Activated CD8-positive, alpha-beta T cell treated with anti-CD3 and anti-CD28 coated beads, Interleukin-2, amount 10 ng/mL, durations not matched to agents 7 days and 5 days (primary cell): ENCODE measurements around the gene PCDHGB4. TPM values are rescaled to one million over a fixed set of nuclear protein-coding genes. Genes with fewer than 3 reads are reported as not detected.

ENCODE experiments used
- total RNA-seq, 2 experiments: library from RNA; stranded (reverse); gene quantifications; one replicate each; pipeline ENCODE4 v1.2.3, GENCODE V29; 2021

Gene PCDHGB4
- total RNA-seq, 2 experiments from 2014 or later = not detected

Other genes starting within 250 kb of the PCDHGB4 start
- not detected for gene PCDHB6, start 237.6 kb upstream of the PCDHGB4 start, total RNA-seq
- gene PCDHB7, start 215.1 kb upstream of the PCDHGB4 start, total RNA-seq = not detected
- not detected for gene PCDHB8, start 209.9 kb upstream of the PCDHGB4 start, total RNA-seq
- not detected for gene PCDHB16, start 205.3 kb upstream of the PCDHGB4 start, total RNA-seq
- gene PCDHB9, start 200.5 kb upstream of the PCDHGB4 start, total RNA-seq = not detected
- gene PCDHB10, start 195.3 kb upstream of the PCDHGB4 start, total RNA-seq = not detected
- not detected for gene PCDHB11, start 188.1 kb upstream of the PCDHGB4 start, total RNA-seq
- gene PCDHB12, start 179.0 kb upstream of the PCDHGB4 start, total RNA-seq = not detected
- not detected for gene PCDHB13, start 173.8 kb upstream of the PCDHGB4 start, total RNA-seq
- not detected for gene PCDHB14, start 164.4 kb upstream of the PCDHGB4 start, total RNA-seq
- gene PCDHB15, start 142.3 kb upstream of the PCDHGB4 start, total RNA-seq = not detected
- under 1 TPM; 0.39 to 0.84 TPM for gene SLC25A2, start 83.6 kb upstream of the PCDHGB4 start, total RNA-seq
- gene TAF7, start 66.9 kb upstream of the PCDHGB4 start, total RNA-seq = 10 to 100 TPM; 65.5 to 67.0 TPM
- gene PCDHGA1, start 57.2 kb upstream of the PCDHGB4 start, total RNA-seq = not detected
- gene PCDHGA2, start 48.9 kb upstream of the PCDHGB4 start, total RNA-seq = not detected
- not detected for gene PCDHGA3, start 43.9 kb upstream of the PCDHGB4 start, total RNA-seq
- gene PCDHGB1, start 37.6 kb upstream of the PCDHGB4 start, total RNA-seq = not detected
- gene PCDHGA4, start 32.7 kb upstream of the PCDHGB4 start, total RNA-seq = under 1 TPM in 1 of 2 experiments, not detected in 1; 0.10 TPM
- under 1 TPM; 0.13 TPM for gene PCDHGB2, start 27.7 kb upstream of the PCDHGB4 start, total RNA-seq
- gene PCDHGA5, start 23.5 kb upstream of the PCDHGB4 start, total RNA-seq = under 1 TPM; 0.05 to 0.11 TPM
- gene PCDHGB3, start 17.5 kb upstream of the PCDHGB4 start, total RNA-seq = under 1 TPM; 0.16 to 0.26 TPM
- under 1 TPM; 0.08 to 0.11 TPM for gene PCDHGA6, start 13.8 kb upstream of the PCDHGB4 start, total RNA-seq
- gene PCDHGA7, start 5.0 kb upstream of the PCDHGB4 start, total RNA-seq = not detected
- not detected for gene PCDHGA8, start 4.9 kb downstream of the PCDHGB4 start, total RNA-seq
- gene PCDHGB5, start 10.2 kb downstream of the PCDHGB4 start, total RNA-seq = under 1 TPM in 1 of 2 experiments, not detected in 1; 0.16 TPM
- gene PCDHGA9, start 15.1 kb downstream of the PCDHGB4 start, total RNA-seq = under 1 TPM in 1 of 2 experiments, not detected in 1; 0.08 TPM
- gene PCDHGB6, start 20.3 kb downstream of the PCDHGB4 start, total RNA-seq = not detected
- gene PCDHGA10, start 25.3 kb downstream of the PCDHGB4 start, total RNA-seq = not detected
- not detected for gene PCDHGB7, start 30.0 kb downstream of the PCDHGB4 start, total RNA-seq
- gene PCDHGA11, start 33.4 kb downstream of the PCDHGB4 start, total RNA-seq = under 1 TPM in 1 of 2 experiments, not detected in 1; 0.05 TPM
- not detected for gene PCDHGA12, start 42.8 kb downstream of the PCDHGB4 start, total RNA-seq
- gene PCDHGC3, start 88.3 kb downstream of the PCDHGB4 start, total RNA-seq = not detected
- not detected for gene PCDHGC4, start 97.3 kb downstream of the PCDHGB4 start, total RNA-seq
- gene PCDHGC5, start 101.4 kb downstream of the PCDHGB4 start, total RNA-seq = not detected
- gene DIAPH1, start 231.3 kb downstream of the PCDHGB4 start, total RNA-seq = 100 to 1,000 TPM; 281 to 286 TPM
- gene HDAC3, start 249.2 kb downstream of the PCDHGB4 start, total RNA-seq = 10 to 100 TPM; 88.1 to 91.8 TPM
- gene RELL2, start 249.3 kb downstream of the PCDHGB4 start, total RNA-seq = 10 to 100 TPM; 36.9 to 37.1 TPM